ENCODE results near the gene PRKCE.
"Not testable (repeated sequence)": the region's sequence is repeated elsewhere in the genome, so short reads cannot be mapped to it uniquely, and the experiment has no call there.

Gene PRKCE

DNA sequence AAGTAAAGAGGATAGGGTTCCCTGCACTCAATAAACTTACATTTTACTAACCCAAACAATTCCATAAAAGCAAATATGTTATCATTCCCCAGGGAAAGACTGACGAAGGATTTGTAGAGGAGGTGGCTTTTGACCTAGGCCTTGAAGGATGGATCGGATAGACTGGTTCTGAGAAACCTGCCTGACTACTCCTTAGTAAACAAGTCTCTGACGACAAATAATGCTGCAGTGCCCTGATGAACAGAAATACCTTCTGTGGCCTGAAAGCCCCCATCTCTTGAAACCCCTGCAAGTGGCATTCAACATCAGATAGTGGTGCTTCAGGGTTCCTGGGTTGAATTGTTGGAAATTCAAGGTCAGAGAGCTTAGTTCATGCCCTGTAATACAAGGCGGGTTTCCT lies 19.2 kb downstream of the PRKCE start:
- DNase-seq = no peak

GRCh38 chr2:45672138-45672537 lies 20.7 kb downstream of the PRKCE start:
- no peak for DNase-seq

DNA sequence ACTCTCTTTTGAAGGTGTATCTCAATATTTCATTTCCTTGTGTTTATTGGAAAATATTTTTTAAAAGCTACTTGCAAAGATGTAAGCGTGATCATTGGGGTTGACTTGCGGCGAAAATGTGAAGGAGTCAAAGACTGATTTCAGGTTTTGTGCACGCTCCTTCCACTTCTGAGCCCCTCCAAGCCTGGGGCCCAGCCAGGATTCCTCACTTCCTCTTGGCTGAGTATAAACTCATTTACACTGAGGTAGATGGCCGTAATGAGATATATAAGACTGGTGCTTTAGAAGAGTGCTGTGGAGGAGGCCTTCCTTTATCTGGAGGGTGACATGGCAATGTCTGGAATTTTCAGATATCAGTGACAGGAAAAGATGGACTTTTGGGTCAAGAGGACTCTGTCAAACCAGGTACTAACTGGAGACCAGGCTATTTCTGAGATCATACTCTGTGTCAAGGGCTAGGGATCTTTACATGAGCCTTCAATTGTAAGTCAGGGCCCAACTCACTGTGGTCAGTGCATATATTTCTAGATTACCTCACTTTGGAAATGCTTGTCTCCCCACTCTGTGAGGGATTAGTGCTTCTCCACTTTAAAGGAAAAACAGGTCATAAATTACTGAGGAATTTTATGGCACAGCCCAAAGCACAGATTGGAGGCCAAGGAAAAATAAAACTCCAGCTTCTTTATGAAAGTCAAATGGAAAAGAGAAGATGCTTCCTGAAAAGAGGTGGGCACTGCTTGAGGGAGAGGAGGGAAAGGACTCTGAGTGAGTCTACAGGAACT lies 22.8 kb downstream of the PRKCE start:
- no peak for DNase-seq

DNA sequence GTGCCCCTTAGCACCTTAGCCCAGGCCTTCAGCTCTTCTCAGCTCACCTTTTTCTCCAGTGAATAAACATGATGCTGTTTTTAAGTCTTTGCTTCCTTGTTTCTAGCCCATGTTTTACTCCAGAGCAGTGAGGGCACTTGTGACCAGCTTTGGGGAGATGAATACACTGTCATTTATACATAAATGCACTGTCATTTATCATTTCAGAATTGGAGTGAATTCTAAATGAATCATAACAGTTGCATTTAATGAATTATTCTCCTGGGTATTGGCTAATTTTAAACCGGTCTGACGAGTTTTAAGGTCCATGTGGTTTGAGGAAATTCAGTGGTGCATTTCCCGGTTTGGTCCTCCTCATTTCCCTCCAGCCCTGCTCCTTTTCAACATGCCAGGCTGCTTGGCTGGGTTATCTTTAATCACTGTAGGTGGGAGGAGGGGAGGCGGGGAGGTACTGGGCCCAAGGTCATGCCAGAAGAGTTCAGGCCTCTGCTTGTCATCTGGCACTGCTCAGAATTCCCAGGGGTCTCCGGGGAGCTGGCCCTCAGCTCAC lies 23.9 kb downstream of the PRKCE start:
- DNase-seq = no peak

GRCh38 chr2:45676088-45676487 lies 24.6 kb downstream of the PRKCE start:
- no peak for DNase-seq

GRCh38 chr2:45678791-45679348 lies 27.4 kb downstream of the PRKCE start:
- DNase-seq = no peak

- no peak for DNase-seq
These were observed 29.0 kb downstream of the PRKCE start for GRCh38 chr2:45680351-45680967.

DNA sequence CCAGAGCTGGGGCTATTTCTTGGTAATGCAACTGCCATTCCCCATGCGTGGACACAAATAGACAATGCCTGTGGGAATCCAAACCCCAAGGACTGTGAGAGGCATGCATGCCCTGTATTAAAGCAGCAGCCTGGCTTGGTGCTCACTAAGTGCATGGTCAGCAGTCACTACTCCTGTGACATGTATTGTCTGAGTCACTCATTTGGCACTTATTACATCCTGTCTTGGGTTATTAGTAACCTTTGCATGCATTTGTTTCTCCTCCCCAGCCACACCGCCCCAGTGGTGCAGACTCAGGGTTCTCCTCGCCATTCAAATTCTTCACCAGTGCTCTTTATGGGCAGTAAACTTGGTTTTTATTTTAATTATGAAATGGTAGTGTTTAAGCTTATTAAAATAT lies 30.2 kb downstream of the PRKCE start:
- no peak for DNase-seq

DNA sequence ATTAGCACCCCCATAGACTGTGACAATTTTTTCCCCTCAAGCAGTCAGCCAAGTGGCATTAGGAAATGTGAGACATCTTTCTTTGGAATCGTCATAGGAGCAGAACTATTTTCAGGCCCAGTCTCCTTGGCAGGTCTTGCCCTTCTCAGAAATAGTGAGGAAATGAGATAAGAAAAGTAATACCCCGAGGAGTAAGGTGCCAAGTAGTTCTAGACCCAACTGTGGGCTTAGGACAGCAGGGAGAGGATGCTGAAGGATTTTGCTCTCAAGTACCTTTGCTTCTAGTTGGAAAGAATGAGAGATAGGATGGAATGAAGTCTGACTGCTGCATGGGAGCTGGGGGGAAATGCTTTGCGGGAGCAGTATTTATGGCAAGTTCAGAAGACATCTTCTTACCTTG lies 31.8 kb downstream of the PRKCE start:
- no peak for DNase-seq

GRCh38 chr2:45684756-45685155 lies 33.3 kb downstream of the PRKCE start:
- DNase-seq = no peak

DNA sequence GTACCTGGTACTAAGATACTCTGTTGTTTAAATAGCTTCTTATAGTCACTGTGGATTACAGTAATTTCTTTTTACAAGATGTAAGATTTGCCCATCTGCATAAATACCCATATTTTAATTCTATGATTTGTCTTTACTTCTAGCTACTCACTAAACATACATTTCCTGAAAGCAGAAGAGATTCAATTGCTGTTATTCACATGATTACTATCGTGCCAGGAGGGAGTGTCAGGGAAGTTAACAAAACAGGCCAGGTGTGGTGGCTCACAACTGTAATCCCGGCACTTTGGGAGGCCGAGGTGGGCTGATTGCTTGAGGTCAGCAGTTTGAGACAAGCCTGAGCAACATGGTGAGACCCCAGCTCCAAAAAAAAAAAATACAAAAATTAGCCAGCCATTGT lies 33.8 kb downstream of the PRKCE start:
- DNase-seq = no peak

- no peak for DNase-seq
These were observed 36.5 kb downstream of the PRKCE start for GRCh38 chr2:45687964-45688363.

DNA sequence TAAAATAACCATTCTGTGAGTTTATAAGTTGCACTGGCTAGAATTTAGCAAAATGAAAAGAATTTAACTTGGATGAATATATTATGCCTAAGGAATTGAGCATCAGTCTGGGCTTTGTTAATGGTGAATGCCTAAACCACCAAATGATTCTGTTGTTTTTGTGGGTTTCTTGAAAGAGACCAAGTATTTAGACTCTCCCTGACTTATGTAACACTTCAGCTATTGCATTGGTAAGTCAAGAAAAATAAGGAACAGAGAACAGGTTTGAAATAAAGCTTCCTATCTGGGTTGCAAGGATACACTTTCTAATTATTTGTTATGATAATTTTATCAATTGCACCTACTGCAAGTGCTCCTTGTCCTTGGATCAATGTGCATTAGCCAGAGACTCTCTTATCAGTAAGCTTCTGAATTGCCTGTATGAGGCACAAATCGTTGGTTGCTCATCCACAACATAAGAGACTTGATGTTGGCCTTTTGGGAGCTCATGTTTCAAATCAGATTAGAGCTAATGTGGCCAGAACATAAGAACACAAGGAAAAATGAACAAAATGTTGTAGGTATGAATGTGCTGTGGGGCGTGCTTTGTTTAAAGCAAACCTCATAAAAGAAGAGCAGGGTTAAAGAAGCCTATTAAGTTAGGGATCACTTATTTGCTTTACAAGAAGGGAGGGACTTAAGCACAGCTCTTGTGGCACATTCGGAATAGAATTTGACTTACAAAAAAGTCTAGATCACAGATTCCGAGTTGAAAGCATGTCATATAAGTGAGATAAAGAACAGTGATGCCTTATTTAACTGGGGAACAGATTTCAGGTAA lies 37.2 kb downstream of the PRKCE start:
- no peak for DNase-seq

DNA sequence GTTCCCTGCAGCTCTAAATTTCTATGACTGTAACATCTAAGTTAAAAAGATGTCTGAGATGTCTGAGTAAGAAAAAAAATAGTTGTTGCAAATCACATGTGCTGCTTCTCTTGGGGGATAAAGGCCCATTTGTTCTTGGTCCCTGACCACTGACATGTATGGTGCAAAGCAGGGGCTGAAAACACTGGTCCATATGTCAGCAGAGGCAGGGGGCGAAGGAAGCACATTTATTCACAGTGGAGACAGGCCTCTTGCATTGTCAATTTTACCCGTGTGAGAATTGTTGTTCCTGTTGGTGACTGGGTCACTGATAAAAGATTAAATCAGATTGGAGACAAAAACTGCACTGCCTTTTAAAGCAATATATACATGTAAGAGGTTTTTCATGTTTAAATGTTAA lies 38.8 kb downstream of the PRKCE start:
- DNase-seq = no peak

GRCh38 chr2:45691171-45691999 lies 39.9 kb downstream of the PRKCE start:
- DNase-seq = no peak

- no peak for DNase-seq
These were observed 41.1 kb downstream of the PRKCE start for GRCh38 chr2:45692566-45692965.

GRCh38 chr2:45695480-45696007 lies 44.1 kb downstream of the PRKCE start:
- DNase-seq = not testable (repeated sequence)

DNA sequence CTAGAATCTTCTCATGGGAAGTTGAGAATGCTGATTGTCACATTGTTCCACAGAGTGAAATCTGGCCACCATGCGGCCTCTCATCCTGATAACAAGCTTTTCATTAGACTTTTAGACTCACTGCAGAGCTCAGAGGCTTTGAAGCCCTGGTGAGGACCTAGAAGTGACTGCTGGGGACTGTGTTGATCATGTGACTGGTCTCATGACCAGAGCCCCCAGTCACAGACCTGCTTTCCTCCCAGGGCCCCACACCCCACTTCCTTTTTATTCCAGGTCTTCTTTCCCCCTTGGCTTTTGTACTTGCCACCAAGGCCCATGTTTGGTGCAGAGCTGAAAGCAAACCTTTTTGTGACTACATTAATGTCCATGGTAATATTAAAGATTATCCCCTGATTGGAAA lies 45.2 kb downstream of the PRKCE start:
- DNase-seq = no peak

DNA sequence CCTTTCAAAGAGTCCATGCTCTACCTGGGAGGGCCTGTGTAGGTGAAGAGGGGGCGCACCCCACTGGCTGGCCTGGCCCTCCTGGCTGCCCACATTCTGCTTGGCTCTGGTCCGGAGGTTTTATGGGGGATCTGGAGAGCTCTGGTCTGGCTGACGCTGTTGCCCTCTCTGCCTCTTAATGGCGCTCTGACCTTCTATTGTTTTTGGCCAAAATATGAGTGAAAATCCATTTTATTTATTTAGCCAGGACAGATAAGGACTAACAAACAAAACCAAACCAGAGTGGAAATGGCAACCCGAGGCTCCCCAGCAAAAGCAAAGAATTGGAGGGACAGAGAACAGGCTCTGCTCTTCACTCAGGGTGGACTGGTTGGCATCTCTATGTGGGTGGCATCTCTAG lies 45.7 kb downstream of the PRKCE start:
- no peak for DNase-seq

DNA sequence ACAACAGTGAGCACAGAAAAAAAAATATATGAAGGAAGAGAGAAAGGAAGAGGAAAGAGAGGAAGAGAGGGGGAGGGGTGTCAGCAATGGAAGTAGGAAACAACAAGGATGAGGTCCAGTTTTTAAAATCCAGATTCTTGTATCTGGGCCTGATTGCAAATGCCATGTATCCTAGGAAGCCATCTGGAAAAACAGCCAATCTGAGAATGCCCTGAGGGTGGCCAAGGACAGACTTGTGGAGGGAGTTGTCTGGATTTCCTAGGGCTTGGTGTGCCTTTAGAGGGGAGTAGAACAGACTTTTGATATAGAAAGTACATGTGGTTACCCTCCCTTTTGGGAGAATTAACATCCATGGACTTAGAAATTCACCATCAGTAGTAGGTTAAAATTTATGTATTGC lies 47.1 kb downstream of the PRKCE start:
- no peak for DNase-seq

DNA sequence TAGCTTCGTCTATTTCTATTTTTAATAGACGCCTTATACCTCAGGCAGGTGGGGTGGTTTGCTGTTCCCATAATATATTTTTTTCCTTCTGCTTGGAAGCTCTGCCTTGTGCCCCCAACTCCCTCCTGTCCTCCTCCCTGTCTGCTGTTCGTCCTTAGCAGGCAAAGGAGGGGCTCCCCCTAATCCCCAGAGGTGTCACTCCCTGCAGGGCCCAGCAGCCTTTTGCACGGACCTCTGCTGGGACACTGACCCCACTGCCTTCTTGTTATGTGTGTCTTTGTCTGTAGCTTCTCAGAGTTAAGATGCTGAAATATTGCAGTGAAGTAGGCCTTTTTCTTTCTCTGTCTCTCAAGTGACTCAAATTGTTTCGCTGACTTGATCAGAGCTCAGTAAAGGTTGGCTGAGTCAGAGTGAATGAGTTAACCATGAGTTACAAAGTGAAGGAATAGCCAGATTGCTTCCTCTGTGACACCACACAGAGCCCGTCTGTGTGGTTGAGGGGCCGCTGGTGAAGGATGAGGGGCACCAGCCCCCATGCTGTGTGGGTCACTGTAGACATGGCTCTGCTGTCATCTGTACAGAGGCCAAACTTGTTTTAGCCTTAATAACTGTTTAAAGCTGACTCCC lies 47.7 kb downstream of the PRKCE start:
- no peak for DNase-seq

Measured in SHP77 treated with DMSO at 0.1 percent for 48 hours (cell line).